Measurements from ENCODE around the gene RYR1.

DNA sequence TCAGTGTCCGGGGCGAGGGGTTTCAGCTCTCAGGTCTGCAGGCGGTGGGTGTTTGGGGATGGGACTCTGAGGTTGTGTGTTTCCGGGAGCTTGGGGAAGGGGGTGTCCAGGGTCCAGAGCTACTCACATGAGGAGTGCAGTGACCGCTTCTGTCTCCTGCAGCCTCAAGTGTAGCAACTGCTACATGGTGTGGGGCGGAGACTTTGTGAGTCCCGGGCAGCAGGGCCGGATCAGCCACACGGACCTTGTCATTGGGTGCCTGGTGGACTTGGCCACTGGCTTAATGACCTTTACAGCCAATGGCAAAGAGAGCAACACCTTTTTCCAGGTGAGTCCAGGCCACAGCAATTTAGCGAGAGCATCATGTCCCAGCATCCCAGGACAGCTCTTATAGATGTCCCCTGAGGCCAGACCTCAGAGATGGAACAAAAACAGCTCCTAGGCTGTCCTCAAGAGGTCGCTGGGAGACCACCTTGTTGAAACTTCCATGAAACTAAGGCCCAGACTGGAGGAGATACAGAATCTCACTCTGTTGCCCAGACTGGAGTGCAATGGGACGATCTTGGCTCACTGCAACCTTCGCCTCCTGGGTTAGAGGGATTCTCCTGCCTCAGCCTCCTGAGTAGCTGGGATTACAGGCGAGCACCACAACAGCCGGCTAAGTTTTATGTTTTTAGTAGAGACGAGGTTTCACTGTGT is 44.9 kb downstream of the RYR1 start:
- no peak for TF ChIP-seq POLR2A (IDR thresholded peaks at IDR 0.05)
- TF ChIP-seq, protein P1, sequence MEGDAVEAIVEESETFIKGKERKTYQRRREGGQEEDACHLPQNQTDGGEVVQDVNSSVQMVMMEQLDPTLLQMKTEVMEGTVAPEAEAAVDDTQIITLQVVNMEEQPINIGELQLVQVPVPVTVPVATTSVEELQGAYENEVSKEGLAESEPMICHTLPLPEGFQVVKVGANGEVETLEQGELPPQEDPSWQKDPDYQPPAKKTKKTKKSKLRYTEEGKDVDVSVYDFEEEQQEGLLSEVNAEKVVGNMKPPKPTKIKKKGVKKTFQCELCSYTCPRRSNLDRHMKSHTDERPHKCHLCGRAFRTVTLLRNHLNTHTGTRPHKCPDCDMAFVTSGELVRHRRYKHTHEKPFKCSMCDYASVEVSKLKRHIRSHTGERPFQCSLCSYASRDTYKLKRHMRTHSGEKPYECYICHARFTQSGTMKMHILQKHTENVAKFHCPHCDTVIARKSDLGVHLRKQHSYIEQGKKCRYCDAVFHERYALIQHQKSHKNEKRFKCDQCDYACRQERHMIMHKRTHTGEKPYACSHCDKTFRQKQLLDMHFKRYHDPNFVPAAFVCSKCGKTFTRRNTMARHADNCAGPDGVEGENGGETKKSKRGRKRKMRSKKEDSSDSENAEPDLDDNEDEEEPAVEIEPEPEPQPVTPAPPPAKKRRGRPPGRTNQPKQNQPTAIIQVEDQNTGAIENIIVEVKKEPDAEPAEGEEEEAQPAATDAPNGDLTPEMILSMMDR (IDR thresholded peaks at IDR 0.05): no peak
